ENCODE measurements around the gene SIN3B. TPM values are rescaled to one million over a fixed set of nuclear protein-coding genes. Genes with fewer than 3 reads are reported as not detected.

Gene SIN3B
- polyA plus RNA-seq, 3 donors, result 7.2 to 154 (median 10.2) TPM

- Histone ChIP-seq H3K9ac (ENCODE audit: insufficient read depth, low read length, poor library complexity, severe bottlenecking) (no peak overlapping the region), H2AFZ (ENCODE audit: insufficient read depth, low read depth, low read length, poor library complexity, severe bottlenecking) (no peak overlapping the region), H3K27ac (ENCODE audit: low read depth in 1 of 2, low read length in 2 of 2) (peak overlapping the region; percentile 46 to 58), H4K20me1 (ENCODE audit: insufficient read depth, low read length) (peaks cover 24% of the 10 kb centered on the region), H3K79me2 (ENCODE audit: insufficient read depth, low read length) (peaks cover 34% of the 10 kb centered on the region), H3K4me2 (replicated peaks; ENCODE audit: extremely low read depth, low read length, poor library complexity, severe bottlenecking) (no peak overlapping the region), H3K27me3 (ENCODE audit: control insufficient read depth in 2 of 2, insufficient read depth in 2 of 2, low read length in 2 of 2) (no peaks in the 10 kb centered on the region), H3K4me3 (replicated peaks in 1 of 3; ENCODE audit: low read depth in 2 of 3, low read length in 3 of 3) (no peak overlapping the region), H3K4me1 (ENCODE audit: control insufficient read depth in 1 of 2, insufficient read depth in 2 of 2, low read length in 2 of 2) (peaks cover 53 to 57% of the 10 kb centered on the region in 2 donors), H3K36me3 (replicated peaks in 1 of 2; ENCODE audit: control insufficient read depth in 1 of 2, insufficient read depth in 2 of 2, low read length in 2 of 2) (peaks cover 58 to 71% of the 10 kb centered on the region in 2 donors), H3K9me3 (replicated peaks in 1 of 2; ENCODE audit: control insufficient read depth in 1 of 2, insufficient read depth in 1 of 2, low read length in 2 of 2) (no peaks in the 10 kb centered on the region)
- intact Hi-C loops (cut with micrococcal nuclease), result loop anchor here (5.0 kb wide), 3 partner anchors 57 to 63 kb away; no protein-coding TSS in a partner anchor
- DNase-seq, result no peak
- peaks cover 67 to 89% of the 10 kb centered on the region in 2 donors for H3K36me3 Mint-ChIP-seq
- peak overlapping the region in 6 of 7 donors; percentile 53 to 93 (median 82) for H3K27ac Mint-ChIP-seq
- 96% methylated on average over 3 of the region's 13 CpGs for WGBS (ENCODE audit: insufficient coverage)
- no peak overlapping the region for H3K4me3 Mint-ChIP-seq
- no peak for TF ChIP-seq CTCF (IDR thresholded peaks at IDR 0.05)
- peaks cover 56% of the 10 kb centered on the region for H3K4me1 Mint-ChIP-seq
- peaks cover 0 to 1% (median 0%) of the 10 kb centered on the region in 3 donors for H3K27me3 Mint-ChIP-seq (ENCODE audit: low read depth in 3 of 3)
- H3K9me3 Mint-ChIP-seq, result peaks cover 0 to 1% (median 0%) of the 10 kb centered on the region in 7 donors
These were observed 5.5 kb downstream of the SIN3B start for GRCh38 chr19:16834747-16835146.

GRCh38 chr19:16836115-16837034 is 7.2 kb downstream of the SIN3B start:
- peaks cover 0 to 1% (median 0%) of the 10 kb centered on the region in 3 donors for H3K27me3 Mint-ChIP-seq (ENCODE audit: low read depth in 3 of 3)
- peak overlapping the region; percentile 79 to 88 (median 84) for H3K27ac Mint-ChIP-seq
- H3K27me3 ChIP-seq (ENCODE audit: control insufficient read depth in 2 of 2, insufficient read depth in 2 of 2, low read length in 2 of 2), result no peaks in the 10 kb centered on the region
- H4K20me1 ChIP-seq (ENCODE audit: insufficient read depth, low read length), result peaks cover 35% of the 10 kb centered on the region
- 74% methylated on average over 22 of the region's 23 CpGs for whole genome bisulfite sequencing (ENCODE audit: insufficient coverage)
- DNase-seq, result peak; percentile 77 to 94 (median 85)
- H3K9me3 ChIP-seq (replicated peaks in 1 of 2; ENCODE audit: control insufficient read depth in 1 of 2, insufficient read depth in 1 of 2, low read length in 2 of 2), result no peaks in the 10 kb centered on the region
- peaks cover 40% of the 10 kb centered on the region for H3K4me1 Mint-ChIP-seq
- H3K36me3 Mint-ChIP-seq, result peaks cover 77 to 97% of the 10 kb centered on the region in 2 donors
- H3K9me3 Mint-ChIP-seq, result peaks cover 0 to 1% (median 0%) of the 10 kb centered on the region in 7 donors
- peak; percentile 40 for TF ChIP-seq CTCF (IDR thresholded peaks at IDR 0.05)
- peaks cover 41 to 42% of the 10 kb centered on the region in 2 donors for H3K4me1 ChIP-seq (ENCODE audit: control insufficient read depth in 1 of 2, insufficient read depth in 2 of 2, low read length in 2 of 2)
- H3K4me3 Mint-ChIP-seq, result no peak overlapping the region
- peak overlapping the region; percentile 43 to 84 for H3K27ac ChIP-seq (ENCODE audit: low read depth in 1 of 2, low read length in 2 of 2)
- no peak overlapping the region for H2AFZ ChIP-seq (ENCODE audit: insufficient read depth, low read depth, low read length, poor library complexity, severe bottlenecking)
- no peak overlapping the region for H3K4me2 ChIP-seq (replicated peaks; ENCODE audit: extremely low read depth, low read length, poor library complexity, severe bottlenecking)
- H3K9ac ChIP-seq (ENCODE audit: insufficient read depth, low read length, poor library complexity, severe bottlenecking), result no peak overlapping the region
- intact Hi-C loops (cut with micrococcal nuclease), result no loop called here
- peaks cover 71 to 83% of the 10 kb centered on the region in 2 donors for H3K36me3 ChIP-seq (replicated peaks in 1 of 2; ENCODE audit: control insufficient read depth in 1 of 2, insufficient read depth in 2 of 2, low read length in 2 of 2)
- H3K4me3 ChIP-seq (replicated peaks in 1 of 3; ENCODE audit: low read depth in 2 of 3, low read length in 3 of 3), result no peak overlapping the region
- H3K79me2 ChIP-seq (ENCODE audit: insufficient read depth, low read length), result peaks cover 18% of the 10 kb centered on the region

Measured in CD14-positive monocyte (primary cell).